Panc1 (cell line): ENCODE results near the gene PHYH. TPM values are rescaled to one million over a fixed set of nuclear protein-coding genes. Genes with fewer than 3 reads are reported as not detected.

ENCODE experiments used
- ATAC-seq: fragments of 200-7000 bp; cut with Tn5 transposase; 2 replicates; pipeline ENCODE4 v1.9.1; 2020; ENCODE audit warnings: mild to moderate bottlenecking, moderate library complexity
- BruUV-seq: library from RNA; stranded (reverse); fragments of 400-500 nt; replicated peaks from 2 replicates; lab custom pipeline; 2021; lab: Mats Ljungman, UMichigan
- CTCF ChIA-PET: fragments of 300-600 bp; sonication (Branson Sonifier 250); formaldehyde crosslinking; loops from one replicate; lab custom pipeline; 2022; ENCODE audit warnings: antibody characterized with exemption; lab: Charles Lee
- POLR2A ChIA-PET: fragments of 300-600 bp; sonication (Branson Sonifier 250); formaldehyde crosslinking; loops from one replicate; lab custom pipeline; 2022; ENCODE audit warnings: antibody characterized with exemption; lab: Charles Lee
- DNase-seq: peaks from one replicate; pipeline ENCODE4 v3.0.0-alpha.2; 2010; ENCODE audit warnings: low read depth, low spot score
- H3K27ac ChIP-seq: 2 replicates; pipeline ENCODE4 v1.5.1; 2011; ENCODE audit warnings: mild to moderate bottlenecking, low read length, inconsistent platforms
- H3K27me3 ChIP-seq: fragments of 200-500 bp; sonication (Bioruptor generic); 2 replicates; pipeline ENCODE4 v1.6.0; 2014; ENCODE audit warnings: low read length, inconsistent platforms; ENCODE audit not compliant: control insufficient read depth, insufficient read depth
- H3K36me3 ChIP-seq: fragments of 200-500 bp; sonication (Bioruptor generic); 2 replicates; pipeline ENCODE4 v1.5.1; 2014; ENCODE audit warnings: inconsistent platforms, mild to moderate bottlenecking, low read length, moderate library complexity; ENCODE audit not compliant: control insufficient read depth, insufficient read depth
- H3K4me1 ChIP-seq: 2 replicates; pipeline ENCODE4 v1.5.1; 2011; ENCODE audit warnings: inconsistent platforms, mild to moderate bottlenecking, low read length, moderate library complexity; ENCODE audit not compliant: control insufficient read depth, insufficient read depth
- H3K4me3 ChIP-seq, 2 experiments: 2 replicates each; pipeline ENCODE4 v1.5.1; 2011 to 2012; ENCODE audit warnings: low read depth in 2 of 2, low read length in 2 of 2, mild to moderate bottlenecking in 2 of 2, inconsistent platforms in 1 of 2, moderate library complexity in 1 of 2
- H3K9me3 ChIP-seq: fragments of 200-500 bp; sonication (Bioruptor generic); 2 replicates; pipeline ENCODE4 v1.5.1; 2014; ENCODE audit warnings: low read depth, mild to moderate bottlenecking, inconsistent platforms, low read length, moderate library complexity; ENCODE audit not compliant: control insufficient read depth, insufficient read depth
- CTCF ChIP-seq: fragments of 450-650 bp; IDR thresholded peaks from 2 replicates; pipeline ENCODE4 v1.5.1; 2017; ENCODE audit warnings: mild to moderate bottlenecking
- POLR2AphosphoS5 ChIP-seq: IDR thresholded peaks from 2 replicates; pipeline ENCODE4 v1.6.1; 2012; ENCODE audit warnings: mild to moderate bottlenecking, low read depth, low read length, moderate library complexity
- REST ChIP-seq, 2 experiments: IDR thresholded peaks; 2 replicates each; pipeline ENCODE4 v1.6.1; 2011 to 2012; ENCODE audit warnings: low read depth in 2 of 2, control low read depth in 1 of 2, low read length in 1 of 2, mild to moderate bottlenecking in 1 of 2, moderate library complexity in 1 of 2; ENCODE audit not compliant: insufficient read depth in 1 of 2
- SIN3A ChIP-seq: IDR thresholded peaks from 2 replicates; pipeline ENCODE4 v1.6.1; 2012; ENCODE audit warnings: low read depth, mild to moderate bottlenecking, low read length, moderate library complexity, borderline replicate concordance; ENCODE audit not compliant: insufficient read depth
- TCF7L2 ChIP-seq: IDR thresholded peaks from 2 replicates; pipeline ENCODE4 v1.6.1; 2011; ENCODE audit warnings: mild to moderate bottlenecking, low read depth, low read length, inconsistent platforms
- in situ Hi-C: cut with HindIII; loops from 2 replicates; pipeline ENCODE4 v1.10.0; 2016; ENCODE audit warnings: low sequenced_read_pairs, low pct_unique_long_range_greater_than_20kb
- intact Hi-C: fragments of 100-400 bp; cut with micrococcal nuclease; formaldehyde crosslinking; loops from one replicate; pipeline ENCODE4 v1.10.0; 2022; ENCODE audit not compliant: unreplicated experiment
- total RNA-seq: library from RNA; stranded (reverse); gene quantifications from one replicate; pipeline ENCODE4 v1.2.1, GENCODE V29; 2021; ENCODE audit not compliant: unreplicated experiment

Gene PHYH
- total RNA-seq, 1 experiment from 2014 or later, result 41.3 TPM

GRCh38 chr10:13253726-13254125 is 46.1 kb downstream of the PHYH start:
- TF ChIP-seq POLR2AphosphoS5 (no peak), CTCF (no peak), REST (IDR thresholded peaks at IDR 0.05; ENCODE audit: insufficient read depth in 1 of 2, low read depth in 2 of 2, low read length in 1 of 2) (no peak), TCF7L2 (no peak), SIN3A (no peak)
- H3K9me3 ChIP-seq, result no peaks in the 10 kb centered on the region
- H3K4me1 ChIP-seq, result no peaks in the 10 kb centered on the region
- ChIA-PET CTCF (no interaction called here), POLR2A (no interaction called here)
- DNase-seq (no peak), ATAC-seq (no peak)
- no TSS peak for BruUV-seq
- intact Hi-C loops (no loop called here), in situ Hi-C loops (no loop called here)
- no peaks in the 10 kb centered on the region for H3K27me3 ChIP-seq
- H3K27ac ChIP-seq, result no peak overlapping the region
- no peak overlapping the region for H3K4me3 ChIP-seq
- H3K36me3 ChIP-seq, result no peaks in the 10 kb centered on the region

- TF ChIP-seq REST (IDR thresholded peaks at IDR 0.05; ENCODE audit: insufficient read depth in 1 of 2, low read depth in 2 of 2, low read length in 1 of 2), result no peak
- no peak for TF ChIP-seq POLR2AphosphoS5
- TF ChIP-seq CTCF, result no peak
- TF ChIP-seq TCF7L2, result no peak
- TF ChIP-seq SIN3A, result no peak
- in situ Hi-C loops (no loop called here), intact Hi-C loops (no loop called here)
- Histone ChIP-seq H3K9me3 (no peaks in the 10 kb centered on the region), H3K4me3 (no peak overlapping the region), H3K27me3 (no peaks in the 10 kb centered on the region), H3K36me3 (no peaks in the 10 kb centered on the region), H3K27ac (no peak overlapping the region), H3K4me1 (no peaks in the 10 kb centered on the region)
- ChIA-PET POLR2A (no interaction called here), CTCF (no interaction called here)
- BruUV-seq, result no TSS peak
- DNase-seq (no peak), ATAC-seq (no peak)
Measured at GRCh38 chr10:13247784-13248183, 52.1 kb downstream of the PHYH start.
